Glutamatergic neuron (in vitro differentiated cells): ENCODE results near the gene TMEM144. TPM values are rescaled to one million over a fixed set of nuclear protein-coding genes. Genes with fewer than 3 reads are reported as not detected.

ENCODE experiments used
- DNase-seq: peaks from one replicate; pipeline ENCODE4 v3.0.0; 2022
- H3K27ac Mint-ChIP-seq: one replicate; pipeline ENCODE4 v1.8.0; 2020; ENCODE audit warnings: mild to moderate bottlenecking, mixed read lengths, inconsistent platforms; ENCODE audit not compliant: unreplicated experiment
- H3K27me3 Mint-ChIP-seq: one replicate; pipeline ENCODE4 v1.8.0; 2020; ENCODE audit warnings: mild to moderate bottlenecking, moderate library complexity, mixed read lengths, inconsistent platforms; ENCODE audit not compliant: unreplicated experiment
- H3K36me3 Mint-ChIP-seq: one replicate; pipeline ENCODE4 v1.8.0; 2020; ENCODE audit warnings: mild to moderate bottlenecking, mixed read lengths, inconsistent platforms; ENCODE audit not compliant: unreplicated experiment
- H3K4me1 Mint-ChIP-seq: one replicate; pipeline ENCODE4 v1.8.0; 2020; ENCODE audit warnings: mild to moderate bottlenecking, low read depth, mixed read lengths, inconsistent platforms; ENCODE audit not compliant: unreplicated experiment
- H3K4me3 Mint-ChIP-seq: one replicate; pipeline ENCODE4 v1.8.0; 2020; ENCODE audit warnings: mild to moderate bottlenecking, mixed read lengths, inconsistent platforms; ENCODE audit not compliant: unreplicated experiment
- H3K9me3 Mint-ChIP-seq: one replicate; pipeline ENCODE4 v1.8.0; 2020; ENCODE audit warnings: mild to moderate bottlenecking, moderate library complexity, mixed read lengths, inconsistent platforms; ENCODE audit not compliant: unreplicated experiment
- long read RNA-seq: library from polyadenylated mRNA; unstranded; transcript quantifications from one replicate; pipeline ENCODE4 v2.0.0, GENCODE V29; 2020; ENCODE audit not compliant: unreplicated experiment
- total RNA-seq: library from RNA; stranded (reverse); fragmentation: NEBNext Ultra II Directional; extraction: Animal tissue kit (Norgen Biotek cat#: 25700); gene quantifications from one replicate; pipeline ENCODE4 v1.2.1, GENCODE V29; 2021; ENCODE audit not compliant: unreplicated experiment
- TF ChIP-seq, protein P1 (sequence below): fragments of 200-600 bp; sonication (generic); IDR thresholded peaks from one replicate; pipeline ENCODE4 v1.5.0; 2021; ENCODE audit not compliant: partially characterized antibody, unreplicated experiment

The TMEM144 gene
- total RNA-seq: not detected
- long read RNA-seq: 0 reads

DNA sequence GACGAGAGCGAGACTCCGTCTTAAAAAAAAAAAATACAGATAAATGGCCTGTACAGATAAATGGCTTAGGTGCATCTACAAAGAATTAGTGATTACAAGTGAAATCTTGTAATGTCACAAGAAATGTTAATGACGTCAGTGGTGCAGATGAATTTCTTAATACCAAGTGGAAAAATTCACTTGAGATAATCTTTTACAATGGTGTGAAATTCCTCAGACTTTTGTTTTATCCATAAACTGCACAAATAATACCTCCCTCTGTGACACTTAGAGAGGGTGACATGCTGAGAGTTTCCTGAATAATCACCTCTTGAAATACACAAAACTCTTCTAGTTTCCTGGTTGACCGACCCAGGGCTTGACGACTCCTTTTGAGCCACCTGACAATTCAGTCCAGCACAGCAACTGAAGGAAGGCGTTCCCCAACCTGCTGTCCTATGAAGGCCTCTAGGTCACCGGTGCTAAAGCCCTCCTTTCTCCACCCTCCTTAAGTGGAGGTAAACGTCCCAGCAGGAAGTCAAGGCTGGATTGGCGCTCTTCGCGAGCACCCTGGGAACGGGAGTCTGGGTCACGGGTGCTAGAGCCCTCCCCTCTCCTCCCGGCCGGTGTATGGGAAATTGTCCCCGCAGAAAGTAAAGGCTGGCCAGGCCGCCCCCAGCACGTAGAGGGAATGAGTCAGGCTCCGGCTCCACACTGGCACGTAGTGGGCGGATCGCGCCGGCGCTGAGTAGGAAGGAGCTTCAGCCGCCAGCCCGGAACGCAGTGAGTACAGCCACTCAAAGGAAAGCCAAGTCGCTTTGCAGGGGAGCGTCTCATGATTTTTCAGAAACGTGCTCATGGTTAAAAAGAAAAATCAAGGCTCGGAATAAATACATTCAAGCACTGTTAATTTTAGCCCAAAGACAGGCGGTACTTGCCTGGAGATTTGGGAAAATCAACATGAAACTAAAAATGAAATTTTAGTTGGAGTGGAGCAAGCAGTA, at the start of gene TMEM144:
Gene TMEM144, plus strand, starts transcription at position 662 of the 983 bp plus-strand sequence. CDS start 2,182 bp downstream, outside the sequence.
- peak; percentile 72 for DNase-seq
- H3K27me3 Mint-ChIP-seq: no peaks in the 10 kb centered on the region
- peak within 1 kb of the TSS; percentile 88 for H3K4me3 Mint-ChIP-seq
- TF ChIP-seq, protein P1, sequence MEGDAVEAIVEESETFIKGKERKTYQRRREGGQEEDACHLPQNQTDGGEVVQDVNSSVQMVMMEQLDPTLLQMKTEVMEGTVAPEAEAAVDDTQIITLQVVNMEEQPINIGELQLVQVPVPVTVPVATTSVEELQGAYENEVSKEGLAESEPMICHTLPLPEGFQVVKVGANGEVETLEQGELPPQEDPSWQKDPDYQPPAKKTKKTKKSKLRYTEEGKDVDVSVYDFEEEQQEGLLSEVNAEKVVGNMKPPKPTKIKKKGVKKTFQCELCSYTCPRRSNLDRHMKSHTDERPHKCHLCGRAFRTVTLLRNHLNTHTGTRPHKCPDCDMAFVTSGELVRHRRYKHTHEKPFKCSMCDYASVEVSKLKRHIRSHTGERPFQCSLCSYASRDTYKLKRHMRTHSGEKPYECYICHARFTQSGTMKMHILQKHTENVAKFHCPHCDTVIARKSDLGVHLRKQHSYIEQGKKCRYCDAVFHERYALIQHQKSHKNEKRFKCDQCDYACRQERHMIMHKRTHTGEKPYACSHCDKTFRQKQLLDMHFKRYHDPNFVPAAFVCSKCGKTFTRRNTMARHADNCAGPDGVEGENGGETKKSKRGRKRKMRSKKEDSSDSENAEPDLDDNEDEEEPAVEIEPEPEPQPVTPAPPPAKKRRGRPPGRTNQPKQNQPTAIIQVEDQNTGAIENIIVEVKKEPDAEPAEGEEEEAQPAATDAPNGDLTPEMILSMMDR: no peak
- no peaks in the 10 kb centered on the region for H3K4me1 Mint-ChIP-seq
- H3K36me3 Mint-ChIP-seq: no peaks in the 10 kb centered on the region
- H3K27ac Mint-ChIP-seq: no peak within 1 kb of the TSS
- H3K9me3 Mint-ChIP-seq: no peaks in the 10 kb centered on the region

DNA sequence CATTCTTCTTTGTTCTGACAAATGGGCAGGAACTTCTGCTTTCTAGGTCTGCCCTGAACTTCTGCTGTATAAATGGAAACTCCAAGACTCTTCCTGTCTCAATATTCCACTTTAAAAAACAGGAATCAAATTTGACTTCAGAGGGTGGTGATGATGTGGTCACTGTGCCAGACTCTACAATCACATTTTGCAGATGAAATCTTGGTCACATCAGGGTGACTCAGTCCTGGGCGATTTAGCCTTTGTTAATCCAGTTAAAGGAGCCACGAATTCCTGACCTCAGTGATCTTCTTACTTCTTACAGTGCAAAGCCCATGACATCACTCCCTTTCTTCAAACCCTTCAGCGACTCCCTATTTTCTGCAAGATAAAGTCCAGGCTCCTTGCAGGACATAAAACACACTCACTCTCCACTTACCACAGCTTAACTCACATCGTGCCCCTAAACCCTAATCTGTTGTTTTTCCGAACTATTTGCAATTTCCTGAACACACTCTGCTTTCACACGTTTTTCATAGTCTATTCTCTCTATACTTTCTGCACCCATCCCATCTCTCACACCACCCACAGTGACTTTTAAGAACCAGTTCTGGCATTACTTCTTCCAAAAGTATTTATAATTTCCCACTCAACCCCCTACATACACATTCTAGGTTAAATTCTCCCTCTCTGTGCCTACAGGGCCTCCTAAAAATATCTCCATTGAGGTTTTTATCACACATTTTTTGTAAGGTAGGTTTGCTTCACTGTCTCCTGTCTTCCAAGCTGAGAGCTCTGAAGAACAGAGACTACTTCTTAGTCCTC, 48.5 kb upstream of the TMEM144 start:
- TF ChIP-seq, protein P1: no peak
- Mint-ChIP-seq H3K36me3 (no peaks in the 10 kb centered on the region), H3K4me3 (no peak overlapping the region), H3K27me3 (peaks cover 2% of the 10 kb centered on the region), H3K9me3 (no peaks in the 10 kb centered on the region), H3K27ac (no peak overlapping the region), H3K4me1 (no peaks in the 10 kb centered on the region)
- DNase-seq: no peak

DNA sequence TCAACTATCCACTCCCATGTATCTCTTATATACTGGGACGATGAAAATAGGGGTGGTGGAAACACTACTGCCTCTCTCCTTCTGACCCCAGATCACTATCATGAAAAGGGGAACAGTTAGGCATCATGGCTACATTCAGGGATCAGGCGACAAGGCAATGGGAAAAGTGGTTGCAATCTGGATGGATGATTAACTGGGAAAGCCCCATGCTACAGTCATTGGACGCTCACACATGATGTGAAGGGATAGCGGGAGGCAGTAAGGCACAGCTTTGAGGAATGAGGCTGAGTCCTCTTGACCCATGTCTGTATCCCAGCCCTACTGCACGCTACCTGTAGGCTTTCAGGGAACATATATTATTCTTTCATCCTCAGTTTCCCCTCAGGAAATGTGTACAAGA, 47.7 kb upstream of the TMEM144 start:
- H3K4me3 Mint-ChIP-seq: no peak overlapping the region
- TF ChIP-seq, protein P1: no peak
- H3K36me3 Mint-ChIP-seq: no peaks in the 10 kb centered on the region
- no peaks in the 10 kb centered on the region for H3K4me1 Mint-ChIP-seq
- H3K27me3 Mint-ChIP-seq: peaks cover 2% of the 10 kb centered on the region
- no peak for DNase-seq
- no peaks in the 10 kb centered on the region for H3K9me3 Mint-ChIP-seq
- H3K27ac Mint-ChIP-seq: no peak overlapping the region

DNA sequence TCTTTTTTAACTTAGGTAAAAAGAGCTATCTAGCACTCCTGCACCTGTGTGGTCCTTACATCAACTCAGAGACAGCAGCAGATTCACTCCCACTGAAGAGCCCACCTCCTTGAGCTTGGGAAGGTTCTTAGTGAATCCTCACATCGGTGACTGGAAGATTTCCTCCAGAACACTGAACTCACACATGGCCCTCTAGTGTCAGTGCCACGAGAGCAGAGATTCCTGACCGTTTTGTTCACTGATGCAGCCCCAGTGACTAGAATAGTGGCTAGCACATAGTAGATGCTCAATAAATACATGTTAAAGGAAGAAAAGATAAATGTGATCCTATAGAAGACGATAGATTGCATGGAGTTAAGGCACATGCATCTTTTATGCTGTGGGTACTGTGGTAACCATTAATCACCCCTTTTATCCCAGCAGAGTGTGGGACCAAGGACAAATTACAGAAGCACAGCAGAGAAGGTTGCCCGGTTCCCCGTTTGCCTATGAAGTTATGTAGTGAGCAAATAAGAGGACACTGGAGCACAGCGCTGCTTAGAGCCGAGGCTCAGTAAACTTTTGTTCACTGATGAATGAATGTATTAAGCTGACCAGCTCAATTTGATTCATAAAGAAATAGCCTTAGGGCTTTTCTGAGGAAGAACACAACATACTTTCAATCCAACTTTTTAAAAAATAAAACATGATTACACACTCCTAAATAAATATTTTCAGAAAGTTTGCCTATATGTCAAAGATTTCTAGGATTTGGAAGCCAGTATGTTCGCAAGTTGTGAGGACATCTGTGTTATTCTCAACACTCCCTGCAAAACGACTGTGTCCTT, 46.1 kb upstream of the TMEM144 start:
- Mint-ChIP-seq H3K36me3 (no peaks in the 10 kb centered on the region), H3K27me3 (peaks cover 2% of the 10 kb centered on the region), H3K9me3 (no peaks in the 10 kb centered on the region), H3K27ac (no peak overlapping the region), H3K4me3 (no peak overlapping the region), H3K4me1 (no peaks in the 10 kb centered on the region)
- TF ChIP-seq, protein P1: no peak
- DNase-seq: no peak
